Measurements from ENCODE around the gene SF3B2. TPM values are rescaled to one million over a fixed set of nuclear protein-coding genes. Genes with fewer than 3 reads are reported as not detected.

SF3B2 gene
- total RNA-seq, 2 experiments from 2014 or later, result 255 to 278 TPM

GRCh38 chr11:66070604-66071380 is 18.6 kb downstream of the SF3B2 start:
- no peak for ATAC-seq
- Mint-ChIP-seq H3K9me3 (no peaks in the 10 kb centered on the region), H3K27ac (peak overlapping the region; percentile 89), H3K36me3 (ENCODE audit: low read depth) (peaks cover 66% of the 10 kb centered on the region), H3K4me1 (ENCODE audit: low read depth) (peaks cover 60% of the 10 kb centered on the region), H3K4me3 (peak overlapping the region; percentile 81), H3K27me3 (no peaks in the 10 kb centered on the region)
- no peak for TF ChIP-seq CTCF (IDR thresholded peaks at IDR 0.05)
- ChIA-PET CTCF (interaction anchor here (1.1 to 10.2 kb wide), 8 partner anchors 10 to 186 kb away, joined by 3 to 133 read pairs (median 34); partner anchors contain the start of gene SF3B2), POLR2A (interaction anchor here (0.5 to 11.1 kb wide), 11 partner anchors 10 to 546 kb away, joined by 3 to 131 read pairs (median 5); partner anchors contain the start of gene SF3B2)
- DNase-seq, result peak; percentile 35
- intact Hi-C loops (cut with micrococcal nuclease), result no loop called here

- CTCF ChIA-PET, result interaction anchor here (1.1 to 10.2 kb wide), 7 partner anchors 10 to 187 kb away, joined by 3 to 133 read pairs (median 59); partner anchors contain the start of gene SF3B2
- Mint-ChIP-seq H3K27me3 (no peaks in the 10 kb centered on the region), H3K36me3 (ENCODE audit: low read depth) (peaks cover 64% of the 10 kb centered on the region), H3K4me3 (peak overlapping the region; percentile 81), H3K4me1 (ENCODE audit: low read depth) (peaks cover 60% of the 10 kb centered on the region), H3K27ac (peak overlapping the region; percentile 89), H3K9me3 (no peaks in the 10 kb centered on the region)
- intact Hi-C loops (cut with micrococcal nuclease), result no loop called here
- ATAC-seq (no peak), DNase-seq (peak; percentile 42)
- POLR2A ChIA-PET, result interaction anchor here (0.8 to 11.1 kb wide), 11 partner anchors 9 to 546 kb away, joined by 3 to 131 read pairs (median 5); partner anchors contain the start of gene SF3B2
- TF ChIP-seq CTCF (IDR thresholded peaks at IDR 0.05), result no peak
Observed at GRCh38 chr11:66071381-66071801, 19.2 kb downstream of the SF3B2 start.

GRCh38 chr11:66072081-66072480 is 19.9 kb downstream of the SF3B2 start:
- ChIA-PET POLR2A (interaction anchor here (0.8 to 11.1 kb wide), 8 partner anchors 8 to 283 kb away, joined by 3 to 131 read pairs (median 6); partner anchors contain the start of gene SF3B2), CTCF (interaction anchor here (1.4 to 10.2 kb wide), 6 partner anchors 9 to 150 kb away, joined by 5 to 133 read pairs (median 60); partner anchors contain the start of gene SF3B2)
- peaks cover 65% of the 10 kb centered on the region for H3K36me3 Mint-ChIP-seq (ENCODE audit: low read depth)
- peaks cover 59% of the 10 kb centered on the region for H3K4me1 Mint-ChIP-seq (ENCODE audit: low read depth)
- peak overlapping the region; percentile 89 for H3K27ac Mint-ChIP-seq
- no peaks in the 10 kb centered on the region for H3K9me3 Mint-ChIP-seq
- ATAC-seq (no peak), DNase-seq (no peak)
- no peaks in the 10 kb centered on the region for H3K27me3 Mint-ChIP-seq
- peak overlapping the region; percentile 81 for H3K4me3 Mint-ChIP-seq
- TF ChIP-seq CTCF (IDR thresholded peaks at IDR 0.05), result no peak
- intact Hi-C loops (cut with micrococcal nuclease), result no loop called here

- peaks cover 59% of the 10 kb centered on the region for H3K4me1 Mint-ChIP-seq (ENCODE audit: low read depth)
- TF ChIP-seq CTCF (IDR thresholded peaks at IDR 0.05), result no peak
- no peak for DNase-seq
- H3K36me3 Mint-ChIP-seq (ENCODE audit: low read depth), result peaks cover 64% of the 10 kb centered on the region
- ChIA-PET CTCF (interaction anchor here (1.4 to 7.5 kb wide), 4 partner anchors 9 to 60 kb away, joined by 5 to 112 read pairs (median 60); no protein-coding TSS in a partner anchor), POLR2A (interaction anchor here (1.0 to 11.1 kb wide), 3 partner anchors 17 to 214 kb away, joined by 3 to 131 read pairs (median 3); partner anchors contain the start of gene SF3B2)
- intact Hi-C loops (cut with micrococcal nuclease), result no loop called here
- H3K27ac Mint-ChIP-seq, result peak overlapping the region; percentile 89
- no peak for ATAC-seq
- H3K9me3 Mint-ChIP-seq, result no peaks in the 10 kb centered on the region
- no peaks in the 10 kb centered on the region for H3K27me3 Mint-ChIP-seq
- H3K4me3 Mint-ChIP-seq, result peak overlapping the region; percentile 81
Observed at GRCh38 chr11:66072518-66072917, 20.4 kb downstream of the SF3B2 start.

Measured in activated CD8-positive, alpha-beta T cell treated with anti-CD3 and anti-CD28 coated beads for 36 hours (primary cell).